Activated CD4-positive, alpha-beta memory T cell treated with anti-CD3 and anti-CD28 coated beads, Interleukin-2, amount 10 ng/mL, durations not matched to agents 7 days and 5 days (primary cell): Measurements from ENCODE around the gene HMGN2. TPM values are rescaled to one million over a fixed set of nuclear protein-coding genes. Genes with fewer than 3 reads are reported as not detected.

ENCODE experiments used
- CTCF ChIA-PET: fragments of 350-600 bp; sonication (Branson Sonifier 250); formaldehyde crosslinking; loops from one replicate; lab custom pipeline; 2021; ENCODE audit warnings: antibody characterized with exemption, inconsistent platforms; lab: Charles Lee
- POLR2A ChIA-PET: fragments of 350-600 bp; sonication (Branson Sonifier 250); formaldehyde crosslinking; loops from one replicate; lab custom pipeline; 2021; ENCODE audit warnings: antibody characterized with exemption; lab: Charles Lee
- DNase-seq: peaks from one replicate; pipeline ENCODE4 v3.0.0-alpha.2; 2020
- H3K27ac Mint-ChIP-seq: one replicate; pipeline ENCODE4 v1.8.0; 2021; ENCODE audit warnings: mild to moderate bottlenecking, mixed read lengths
- H3K27me3 Mint-ChIP-seq: one replicate; pipeline ENCODE4 v1.8.0; 2021; ENCODE audit warnings: mixed read lengths
- H3K36me3 Mint-ChIP-seq: one replicate; pipeline ENCODE4 v1.8.0; 2021; ENCODE audit warnings: low read depth, mixed read lengths
- H3K4me1 Mint-ChIP-seq: one replicate; pipeline ENCODE4 v1.8.0; 2021; ENCODE audit warnings: mixed read lengths
- H3K4me3 Mint-ChIP-seq: one replicate; pipeline ENCODE4 v1.8.0; 2021; ENCODE audit warnings: mild to moderate bottlenecking, mixed read lengths
- H3K9me3 Mint-ChIP-seq: one replicate; pipeline ENCODE4 v1.8.0; 2021; ENCODE audit warnings: mixed read lengths
- total RNA-seq, 2 experiments: library from RNA; stranded (reverse); gene quantifications; one replicate each; pipeline ENCODE4 v1.2.3, GENCODE V29; 2021

Gene HMGN2
- total RNA-seq, 2 experiments from 2014 or later, result 853 to 877 TPM

DNA sequence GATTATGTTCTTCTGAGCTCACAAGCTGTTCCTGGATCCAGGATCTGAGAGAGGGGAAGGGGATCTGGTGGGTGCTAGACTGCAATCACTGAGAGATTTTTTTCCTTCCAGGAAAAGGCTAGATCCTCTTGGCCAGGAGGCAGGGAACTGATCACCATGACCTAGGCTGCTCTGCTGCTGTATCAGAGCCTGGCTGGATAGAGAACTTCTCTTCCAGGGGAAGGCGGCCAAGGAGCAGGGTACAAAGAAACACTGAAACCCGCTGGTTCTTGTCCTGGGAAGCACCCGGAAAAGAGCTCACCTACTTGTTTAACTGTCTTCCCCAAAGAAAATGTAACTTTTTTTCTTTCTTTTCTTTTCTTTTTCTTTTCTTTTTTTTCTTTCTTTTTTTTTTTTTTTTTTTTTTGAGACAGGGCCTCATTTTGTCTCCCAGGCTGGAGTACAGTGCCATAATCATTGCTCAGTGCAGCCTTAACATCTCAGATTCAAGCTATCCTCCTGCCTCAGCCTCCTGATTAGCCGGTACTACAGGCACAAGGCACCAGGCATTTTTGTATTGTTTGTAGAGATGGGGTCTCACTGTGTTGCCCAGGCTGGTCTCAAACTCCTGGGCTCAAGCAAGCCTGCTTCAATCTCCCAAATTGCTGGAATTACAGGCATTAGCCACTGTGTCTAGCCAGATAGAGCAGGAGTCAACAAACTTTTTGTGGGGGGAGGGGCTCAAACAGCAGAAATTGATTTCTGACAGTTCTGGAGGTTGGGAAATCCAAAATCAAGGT, 44.9 kb downstream of the HMGN2 start:
- ChIA-PET POLR2A (interaction anchor here (1.6 kb wide), 2 partner anchors 11 to 17 kb away, joined by 4 to 6 read pairs; no protein-coding TSS in a partner anchor), CTCF (interaction anchor here (0.6 to 1.7 kb wide), 3 partner anchors 17 to 140 kb away, joined by 3 to 4 read pairs (median 3); no protein-coding TSS in a partner anchor)
- H3K4me1 Mint-ChIP-seq, result no peaks in the 10 kb centered on the region
- peaks cover 15% of the 10 kb centered on the region for H3K27me3 Mint-ChIP-seq
- H3K4me3 Mint-ChIP-seq, result no peak overlapping the region
- DNase-seq, result no peak
- no peaks in the 10 kb centered on the region for H3K9me3 Mint-ChIP-seq
- H3K36me3 Mint-ChIP-seq, result no peaks in the 10 kb centered on the region
- H3K27ac Mint-ChIP-seq, result no peak overlapping the region

- ChIA-PET POLR2A (interaction anchor here (0.6 to 1.6 kb wide), 3 partner anchors 10 to 259 kb away, joined by 3 to 6 read pairs (median 4); no protein-coding TSS in a partner anchor), CTCF (interaction anchor here (0.6 to 1.7 kb wide), 3 partner anchors 17 to 139 kb away, joined by 3 to 4 read pairs (median 3); no protein-coding TSS in a partner anchor)
Observed at GRCh38 chr1:26517766-26518049, 45.5 kb downstream of the HMGN2 start.

DNA sequence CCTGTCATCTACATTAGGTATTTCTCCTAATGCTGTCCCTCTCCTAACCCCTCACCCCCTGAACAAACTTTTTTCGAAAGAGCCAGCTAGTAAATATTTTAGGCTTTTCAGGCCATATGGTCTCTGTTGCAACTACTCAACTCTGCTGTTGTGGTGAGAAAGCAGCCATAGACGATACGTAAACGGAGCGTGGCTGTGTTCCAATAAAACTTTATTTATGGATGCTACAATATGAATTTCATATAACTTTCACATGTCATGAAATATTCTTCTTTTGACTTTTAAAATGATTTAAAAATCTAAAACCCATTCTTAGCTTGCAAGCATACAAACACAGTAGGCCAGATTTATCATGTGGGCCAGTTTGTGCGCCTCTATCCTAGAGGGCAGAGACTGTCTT, 46.1 kb downstream of the HMGN2 start:
- Mint-ChIP-seq H3K27me3 (peaks cover 15% of the 10 kb centered on the region), H3K4me3 (no peak overlapping the region), H3K9me3 (no peaks in the 10 kb centered on the region), H3K27ac (no peak overlapping the region), H3K36me3 (no peaks in the 10 kb centered on the region), H3K4me1 (no peaks in the 10 kb centered on the region)
- CTCF ChIA-PET, result interaction anchor here (0.7 to 1.7 kb wide), 2 partner anchors 18 to 20 kb away, joined by 4 to 5 read pairs; no protein-coding TSS in a partner anchor
- POLR2A ChIA-PET, result interaction anchor here (0.6 to 1.6 kb wide), 3 partner anchors 10 to 259 kb away, joined by 3 to 6 read pairs (median 4); no protein-coding TSS in a partner anchor
- DNase-seq, result no peak

More at GRCh38 chr1:26517766-26518049, 45.5 kb downstream of the HMGN2 start:
- H3K4me3 Mint-ChIP-seq, result no peak overlapping the region
- no peaks in the 10 kb centered on the region for H3K4me1 Mint-ChIP-seq
- H3K27me3 Mint-ChIP-seq, result peaks cover 15% of the 10 kb centered on the region
- H3K27ac Mint-ChIP-seq, result no peak overlapping the region
- H3K9me3 Mint-ChIP-seq, result no peaks in the 10 kb centered on the region
- no peaks in the 10 kb centered on the region for H3K36me3 Mint-ChIP-seq
- no peak for DNase-seq

- Mint-ChIP-seq H3K9me3 (no peaks in the 10 kb centered on the region), H3K27me3 (peaks cover 25% of the 10 kb centered on the region), H3K4me1 (peaks cover 3% of the 10 kb centered on the region), H3K27ac (no peak overlapping the region), H3K36me3 (no peaks in the 10 kb centered on the region), H3K4me3 (no peak overlapping the region)
- no peak for DNase-seq
- POLR2A ChIA-PET, result no interaction called here
- CTCF ChIA-PET, result interaction anchor here (0.6 kb wide), 1 partner anchor 635 kb away, joined by 5 read pairs; the partner anchor contains the start of gene SLC9A1
Observed at GRCh38 chr1:26520339-26520738, 48.1 kb downstream of the HMGN2 start.

DNA sequence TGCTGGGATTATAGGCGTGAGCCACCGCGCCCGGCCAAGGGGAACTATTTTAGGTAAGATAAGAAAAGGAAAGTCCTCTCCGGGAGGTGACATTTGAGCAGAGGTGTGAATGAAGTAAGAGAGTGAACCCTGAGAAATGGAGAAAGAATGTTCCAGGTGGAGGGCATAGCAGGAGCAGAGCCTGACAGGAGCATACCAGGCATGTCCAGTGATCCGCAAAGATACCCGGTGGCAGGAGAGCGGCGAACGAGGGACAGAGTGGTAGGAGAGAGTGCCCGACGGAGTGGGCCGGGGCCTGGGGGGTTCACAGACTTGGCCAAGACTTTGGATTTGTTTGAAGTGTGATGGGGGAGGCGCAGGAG, 49.4 kb downstream of the HMGN2 start:
- no peak overlapping the region for H3K27ac Mint-ChIP-seq
- DNase-seq, result no peak
- POLR2A ChIA-PET, result no interaction called here
- no peaks in the 10 kb centered on the region for H3K9me3 Mint-ChIP-seq
- H3K4me1 Mint-ChIP-seq, result peaks cover 3% of the 10 kb centered on the region
- H3K4me3 Mint-ChIP-seq, result no peak overlapping the region
- peaks cover 25% of the 10 kb centered on the region for H3K27me3 Mint-ChIP-seq
- H3K36me3 Mint-ChIP-seq, result no peaks in the 10 kb centered on the region
- CTCF ChIA-PET, result interaction anchor here (6.4 kb wide), 1 partner anchor 17 kb away, joined by 45 read pairs; no protein-coding TSS in a partner anchor

DNA sequence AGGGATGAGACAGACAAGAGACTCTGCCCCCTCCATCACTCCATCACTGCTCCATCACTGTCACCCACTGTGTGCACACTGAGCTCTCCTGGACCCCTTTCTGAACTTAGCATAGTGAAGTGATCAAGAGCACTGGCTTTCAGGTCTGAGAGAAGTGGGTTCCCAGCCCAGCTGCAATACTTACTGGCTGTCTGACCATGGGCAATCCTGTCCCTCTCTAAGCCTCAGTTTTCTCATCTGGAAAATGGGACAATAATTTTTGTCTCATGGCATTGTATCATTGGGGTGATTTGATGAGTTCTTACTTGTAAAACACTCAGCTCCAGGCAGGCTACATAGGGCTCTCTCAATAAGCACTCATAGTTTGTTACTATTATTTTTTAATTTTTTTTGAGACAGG, 49.8 kb downstream of the HMGN2 start:
- ChIA-PET CTCF (interaction anchor here (6.4 kb wide), 1 partner anchor 16 kb away, joined by 45 read pairs; no protein-coding TSS in a partner anchor), POLR2A (interaction anchor here (1.3 kb wide), 1 partner anchor 266 kb away, joined by 3 read pairs; no protein-coding TSS in a partner anchor)
- DNase-seq, result no peak
- no peaks in the 10 kb centered on the region for H3K9me3 Mint-ChIP-seq
- H3K27ac Mint-ChIP-seq, result no peak overlapping the region
- no peaks in the 10 kb centered on the region for H3K36me3 Mint-ChIP-seq
- peaks cover 3% of the 10 kb centered on the region for H3K4me1 Mint-ChIP-seq
- H3K27me3 Mint-ChIP-seq, result peaks cover 25% of the 10 kb centered on the region
- H3K4me3 Mint-ChIP-seq, result no peak overlapping the region

- DNase-seq, result no peak
- Mint-ChIP-seq H3K27ac (no peak overlapping the region), H3K9me3 (no peaks in the 10 kb centered on the region), H3K4me3 (no peak overlapping the region), H3K36me3 (no peaks in the 10 kb centered on the region), H3K4me1 (peaks cover 8% of the 10 kb centered on the region), H3K27me3 (peaks cover 25% of the 10 kb centered on the region)
- CTCF ChIA-PET, result interaction anchor here (0.7 to 6.4 kb wide), 4 partner anchors 14 to 1705 kb away, joined by 3 to 45 read pairs (median 4); no protein-coding TSS in a partner anchor
- POLR2A ChIA-PET, result interaction anchor here (0.9 to 3.0 kb wide), 7 partner anchors 9 to 30 kb away, joined by 3 to 9 read pairs (median 4); no protein-coding TSS in a partner anchor
Observed at GRCh38 chr1:26524181-26524580, 51.9 kb downstream of the HMGN2 start.

Other genes starting within 250 kb of the HMGN2 start
- 10 to 100 TPM; 35.5 to 37.7 TPM for gene CEP85, start 238.2 kb upstream of the HMGN2 start, total RNA-seq
- gene SH3BGRL3, start 192.4 kb upstream of the HMGN2 start, total RNA-seq, result 100 to 1,000 TPM; 662 to 665 TPM
- 10 to 100 TPM; 46.9 to 49.9 TPM for gene UBXN11, start 165.8 kb upstream of the HMGN2 start, total RNA-seq
- gene CD52, start 154.5 kb upstream of the HMGN2 start, total RNA-seq, result 1,000 to 10,000 TPM; 1,572 to 1,591 TPM
- gene CRYBG2, start 118.3 kb upstream of the HMGN2 start, total RNA-seq, result 1 to 10 TPM; 1.9 to 4.3 TPM
- gene ZNF683, start 99.7 kb upstream of the HMGN2 start, total RNA-seq, result under 1 TPM in 1 of 2 experiments, not detected in 1; 0.18 TPM
- gene LIN28A, start 61.6 kb upstream of the HMGN2 start, total RNA-seq, result not detected
- 10 to 100 TPM; 49.7 to 52.3 TPM for gene DHDDS, start 40.1 kb upstream of the HMGN2 start, total RNA-seq
- 100 to 1,000 TPM; 170 to 175 TPM for gene RPS6KA1, start 57.3 kb downstream of the HMGN2 start, total RNA-seq
- gene ARID1A, start 223.6 kb downstream of the HMGN2 start, total RNA-seq, result 10 to 100 TPM; 88.9 to 90.0 TPM